Measurements from ENCODE around the gene OSTC. TPM values are rescaled to one million over a fixed set of nuclear protein-coding genes. Genes with fewer than 3 reads are reported as not detected.

Gene OSTC
- total and polyA plus RNA-seq, 2 of the 13 experiments (the other 11 are each of a cell fraction or from before 2014, with no cell fraction given): 208 to 380 TPM

GRCh38 chr4:108620101-108620932 is 30.1 kb upstream of the OSTC start, which contains the start of gene RPL34 (continued):
- TF ChIP-seq MTERF4 (CRISPR knock-in tag; IDR thresholded peaks at IDR 0.05): no peak
- no peak for TF ChIP-seq NFE2L1 (CRISPR knock-in tag; IDR thresholded peaks at IDR 0.05; ENCODE audit: borderline replicate concordance)
- no peak for TF ChIP-seq ZNF451 (CRISPR knock-in tag; IDR thresholded peaks at IDR 0.05)
- TF ChIP-seq TAF15 (IDR thresholded peaks at IDR 0.05; ENCODE audit: low read depth, low read length, poor library complexity, severe bottlenecking): no peak
- TF ChIP-seq ZNF761 (CRISPR knock-in tag; conservative IDR thresholded peaks at IDR 0.05): no peak
- peak; percentile 90 for TF ChIP-seq ZNF572 (CRISPR knock-in tag; IDR thresholded peaks at IDR 0.05)
- no peak for TF ChIP-seq DNMT1 (CRISPR knock-in tag; IDR thresholded peaks at IDR 0.05)
- no peak for TF ChIP-seq AKAP8 (CRISPR knock-in tag; IDR thresholded peaks at IDR 0.05)
- no peak for TF ChIP-seq ZNF75D (CRISPR knock-in tag; IDR thresholded peaks at IDR 0.05; ENCODE audit: borderline replicate concordance)
- TF ChIP-seq ZNF850 (CRISPR knock-in tag; conservative IDR thresholded peaks at IDR 0.05): no peak
- no peak for TF ChIP-seq JUNB (CRISPR knock-in tag; IDR thresholded peaks at IDR 0.05; ENCODE audit: borderline replicate concordance)
- no peak for TF ChIP-seq FLYWCH1 (CRISPR knock-in tag; IDR thresholded peaks at IDR 0.05)
- TF ChIP-seq PLSCR1 (CRISPR knock-in tag; IDR thresholded peaks at IDR 0.05; ENCODE audit: borderline replicate concordance): no peak
- TF ChIP-seq ZNF17 (CRISPR knock-in tag; IDR thresholded peaks at IDR 0.05): no peak
- no peak for TF ChIP-seq RNF2 (conservative IDR thresholded peaks at IDR 0.05; ENCODE audit: low read depth)
- no peak for TF ChIP-seq HDAC6 (IDR thresholded peaks at IDR 0.05; ENCODE audit: low read depth, low read length)
- TF ChIP-seq ZBTB25 (CRISPR knock-in tag; IDR thresholded peaks at IDR 0.05): 0 out of 2 replicates have a peak, but pooled peaks have one; percentile 49
- TF ChIP-seq MXD3 (CRISPR knock-in tag; IDR thresholded peaks at IDR 0.05): peak; percentile 51; the same call in 1 of the 2 replicates
- no peak for TF ChIP-seq FOXP1 (IDR thresholded peaks at IDR 0.05)
- TF ChIP-seq FOXP1 (CRISPR knock-in tag; IDR thresholded peaks at IDR 0.05): 0 out of 2 replicates have a peak, but pooled peaks have one; percentile 11
- no peak; the same call in 1 of the 2 replicates for TF ChIP-seq ARHGAP35 (CRISPR knock-in tag; IDR thresholded peaks at IDR 0.05; ENCODE audit: borderline replicate concordance)
- TF ChIP-seq ZNF800 (CRISPR knock-in tag; IDR thresholded peaks at IDR 0.05): no peak
- TF ChIP-seq MAFG (CRISPR knock-in tag; IDR thresholded peaks at IDR 0.05): no peak
- no peak for TF ChIP-seq ZNF552 (CRISPR knock-in tag; IDR thresholded peaks at IDR 0.05; ENCODE audit: borderline replicate concordance)
- TF ChIP-seq RELA (CRISPR knock-in tag; IDR thresholded peaks at IDR 0.05): no peak
- 0 out of 2 replicates have a peak, but pooled peaks have one; percentile 28 for TF ChIP-seq FOXO1 (CRISPR knock-in tag; IDR thresholded peaks at IDR 0.05)

All from HepG2 (cell line).